K562 (cell line): ENCODE data around the gene CAB39. TPM values are rescaled to one million over a fixed set of nuclear protein-coding genes. Genes with fewer than 3 reads are reported as not detected.

Experiments used
- ATF7 ChIP-seq: fragments of 450-650 bp; IDR thresholded peaks from 2 replicates; pipeline ENCODE4 v1.7.1; 2014; ENCODE audit warnings: mild to moderate bottlenecking, moderate library complexity
- CBX3 ChIP-seq, 2 experiments: IDR thresholded peaks; 1 replicate in 1 of 2; 2 replicates in 1 of 2; pipeline ENCODE4 v1.6.1; 2012; ENCODE audit warnings: inconsistent platforms in 2 of 2, low read length in 2 of 2, borderline replicate concordance in 1 of 2, control low read depth in 1 of 2
- CREM ChIP-seq: IDR thresholded peaks from 2 replicates; pipeline ENCODE4 v1.6.1; 2014; ENCODE audit warnings: antibody characterized with exemption, low read depth
- ESRRA ChIP-seq: fragments of 450-650 bp; IDR thresholded peaks from 2 replicates; pipeline ENCODE4 v1.6.1; 2014; ENCODE audit warnings: low read depth, mild to moderate bottlenecking, moderate library complexity, borderline replicate concordance
- GATAD2A ChIP-seq: fragments of 450-650 bp; IDR thresholded peaks from 2 replicates; pipeline ENCODE4 v1.6.1; 2017
- JUNB ChIP-seq: fragments of 450-650 bp; formaldehyde crosslinking; conservative IDR thresholded peaks from 2 replicates; pipeline ENCODE4 v1.4.0; 2020; ENCODE audit warnings: mild to moderate bottlenecking
- MTA1 ChIP-seq: fragments of 450-650 bp; IDR thresholded peaks from 2 replicates; pipeline ENCODE4 v1.6.1; 2017; ENCODE audit warnings: borderline replicate concordance
- NCOR1 ChIP-seq: fragments of 450-650 bp; IDR thresholded peaks from 2 replicates; pipeline ENCODE4 v1.6.1; 2016; ENCODE audit warnings: mild to moderate bottlenecking, moderate library complexity
- POLR2AphosphoS5 ChIP-seq: IDR thresholded peaks from 2 replicates; pipeline ENCODE4 v1.6.1; 2011; ENCODE audit warnings: mild to moderate bottlenecking, low read depth, low read length, moderate library complexity; ENCODE audit not compliant: control insufficient read depth, insufficient read depth
- RBM15 ChIP-seq: fragments of 200-400 bp; formaldehyde crosslinking; IDR thresholded peaks from 2 replicates; pipeline ENCODE4 v1.6.1; 2018; ENCODE audit warnings: mild to moderate bottlenecking, low read length, moderate library complexity; ENCODE audit not compliant: insufficient read depth
- RBM34 ChIP-seq: fragments of 200-400 bp; formaldehyde crosslinking; IDR thresholded peaks from 2 replicates; pipeline ENCODE4 v1.6.1; 2018; ENCODE audit warnings: low read length, borderline replicate concordance; ENCODE audit not compliant: insufficient read depth
- SMAD2 ChIP-seq: fragments of 150-350 bp; IDR thresholded peaks from 2 replicates; pipeline ENCODE4 v1.6.1; 2014; ENCODE audit warnings: low read depth, mild to moderate bottlenecking, low read length
- SMAD4 ChIP-seq: fragments of 250-450 bp; sonication (Bioruptor Pico); conservative IDR thresholded peaks from 2 replicates; pipeline ENCODE4 v1.8.0; 2021; ENCODE audit warnings: inconsistent platforms, mild to moderate bottlenecking, moderate library complexity
- SRF ChIP-seq, 2 experiments: fragments of 250-450, 450-650 bp in 1 of 2; sonication (Bioruptor Pico) in 1 of 2; sonication (generic) in 1 of 2; formaldehyde crosslinking; IDR thresholded peaks; 2 replicates each; pipeline versions ENCODE4 v1.5.0 to v1.5.1; 2020 to 2022; ENCODE audit warnings: mild to moderate bottlenecking in 1 of 2, missing genetic modification reagents in 1 of 2
- STAG1 ChIP-seq: sonication (generic); formaldehyde crosslinking; IDR thresholded peaks from 2 replicates; pipeline ENCODE4 v1.5.0; 2020; ENCODE audit warnings: missing genetic modification reagents, borderline replicate concordance
- ZSCAN32 ChIP-seq: fragments of 450-650 bp; formaldehyde crosslinking; IDR thresholded peaks from 2 replicates; pipeline ENCODE4 v1.4.0; 2020; ENCODE audit warnings: mild to moderate bottlenecking, moderate library complexity
- polyA plus RNA-seq, 8 experiments: library from polyadenylated mRNA; depleted of rRNA in 4 of 8; stranded (reverse) in 5 of 8; unstranded in 3 of 8; fragments of >200 nt; fragmentation: Nextera tagmentation in 2 of 8; fragmentation: Illumina TruSeq in 1 of 8; extraction: Ambion mirVana in 2 of 8; extraction: Trizol in 1 of 8; gene quantifications; 2 replicates each; pipeline versions ENCODE4 v1.2.1 to v1.2.3, GENCODE V29; 2011 to 2014; ENCODE audit warnings: inconsistent platforms in 1 of 8, missing spikeins in 1 of 8
- total RNA-seq, 7 experiments: library from RNA; depleted of rRNA in 6 of 7; stranded (reverse); fragments of >200 nt in 6 of 7; fragmentation: Illumina TruSeq in 2 of 7; extraction: Trizol in 2 of 7; gene quantifications; 2 replicates each; pipeline versions ENCODE4 v1.2.1 to v1.2.3, GENCODE V29; 2011 to 2021; ENCODE audit warnings: low replicate concordance in 1 of 7
- TF ChIP-seq, protein P1 (sequence below): fragments of 250-450 bp; sonication (Bioruptor Pico); IDR thresholded peaks from 2 replicates; pipeline ENCODE4 v1.9.0; 2021; ENCODE audit warnings: mild to moderate bottlenecking
- TF ChIP-seq, protein P2 (sequence below): IDR thresholded peaks from 2 replicates; pipeline ENCODE4 v1.6.1; 2011; ENCODE audit warnings: borderline replicate concordance, low read depth, mild to moderate bottlenecking, moderate library complexity, low read length; ENCODE audit not compliant: insufficient read depth, poor library complexity, severe bottlenecking
- TF ChIP-seq, protein P3 (sequence below): sonication (generic); formaldehyde crosslinking; IDR thresholded peaks from 2 replicates; pipeline ENCODE4 v1.8.1; 2023; ENCODE audit warnings: mild to moderate bottlenecking, missing genetic modification reagents
- TF ChIP-seq, protein P4 (sequence below): sonication (generic); formaldehyde crosslinking; IDR thresholded peaks from 2 replicates; pipeline ENCODE4 v1.8.0; 2022; ENCODE audit warnings: missing genetic modification reagents, mild to moderate bottlenecking, borderline replicate concordance

CAB39 gene
- total and polyA plus RNA-seq, 9 of the 15 experiments (the other 6 are each of a cell fraction or from before 2014, with no cell fraction given) = 27.2 to 94.4 (median 70.1) TPM

DNA sequence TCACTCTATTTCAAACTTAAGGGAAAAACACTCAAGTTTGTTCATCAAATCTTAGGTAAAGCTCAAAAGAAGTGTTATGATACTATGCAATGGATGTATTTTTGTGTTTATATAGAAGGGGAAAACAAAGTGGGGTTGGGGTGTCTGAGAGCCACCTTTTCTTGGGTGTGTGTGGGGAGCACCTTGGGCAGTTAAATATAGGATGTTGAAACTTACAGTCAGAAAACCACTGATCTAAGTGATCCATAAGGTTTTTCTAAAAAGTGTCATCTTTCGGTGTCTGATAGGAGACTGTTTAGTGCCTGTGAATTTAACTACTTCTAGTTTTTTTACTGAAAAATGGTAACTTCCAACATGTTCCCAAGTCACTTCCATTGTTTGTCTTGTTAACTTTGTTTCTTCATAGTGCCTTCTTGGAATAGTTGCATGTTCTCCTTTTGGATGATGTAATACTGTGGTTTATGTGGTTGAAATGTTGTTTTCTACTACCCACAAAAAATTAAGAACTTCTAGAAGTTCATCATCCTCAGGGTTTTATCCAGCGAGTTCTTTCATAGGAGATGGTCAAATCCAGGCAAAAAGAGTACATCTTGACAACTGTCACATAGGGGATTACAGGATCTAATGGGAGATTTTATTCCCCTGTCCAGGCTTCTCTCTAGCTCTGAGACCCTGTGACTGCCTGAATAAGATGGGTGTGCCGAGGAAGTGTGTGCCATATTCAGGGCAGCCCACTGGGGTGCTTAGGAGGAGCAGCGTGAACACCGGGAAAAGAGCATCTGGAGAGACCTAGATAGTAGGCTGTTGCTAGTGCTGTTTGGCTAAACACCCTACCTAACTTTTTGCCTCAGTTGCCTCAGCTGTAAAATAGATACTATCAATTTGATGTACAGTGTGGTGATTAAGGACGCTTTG, 46.2 kb downstream of the CAB39 start (continued):
- TF ChIP-seq CREM (no peak), ESRRA (peak; percentile 85; the same call in 1 of the 2 replicates), GATAD2A (no peak), ZSCAN32 (CRISPR knock-in tag) (peak; percentile 64; the same call in 1 of the 2 replicates), SRF (CRISPR knock-in tag; IDR thresholded peaks at IDR 0.05) (no peak), ATF7 (peak; percentile 65), RBM15 (no peak), RBM34 (no peak), MTA1 (no peak), SMAD2 (no peak), SMAD4 (CRISPR knock-in tag) (no peak), POLR2AphosphoS5 (no peak), JUNB (CRISPR knock-in tag) (no peak), STAG1 (CRISPR knock-in tag) (no peak), CBX3 (IDR thresholded peaks at IDR 0.05; ENCODE audit: borderline replicate concordance in 1 of 2, low read length in 2 of 2) (no peak), NCOR1 (no peak)
- TF ChIP-seq, protein P1, sequence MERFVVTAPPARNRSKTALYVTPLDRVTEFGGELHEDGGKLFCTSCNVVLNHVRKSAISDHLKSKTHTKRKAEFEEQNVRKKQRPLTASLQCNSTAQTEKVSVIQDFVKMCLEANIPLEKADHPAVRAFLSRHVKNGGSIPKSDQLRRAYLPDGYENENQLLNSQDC (CRISPR knock-in tag) = no peak
- TF ChIP-seq, protein P2, sequence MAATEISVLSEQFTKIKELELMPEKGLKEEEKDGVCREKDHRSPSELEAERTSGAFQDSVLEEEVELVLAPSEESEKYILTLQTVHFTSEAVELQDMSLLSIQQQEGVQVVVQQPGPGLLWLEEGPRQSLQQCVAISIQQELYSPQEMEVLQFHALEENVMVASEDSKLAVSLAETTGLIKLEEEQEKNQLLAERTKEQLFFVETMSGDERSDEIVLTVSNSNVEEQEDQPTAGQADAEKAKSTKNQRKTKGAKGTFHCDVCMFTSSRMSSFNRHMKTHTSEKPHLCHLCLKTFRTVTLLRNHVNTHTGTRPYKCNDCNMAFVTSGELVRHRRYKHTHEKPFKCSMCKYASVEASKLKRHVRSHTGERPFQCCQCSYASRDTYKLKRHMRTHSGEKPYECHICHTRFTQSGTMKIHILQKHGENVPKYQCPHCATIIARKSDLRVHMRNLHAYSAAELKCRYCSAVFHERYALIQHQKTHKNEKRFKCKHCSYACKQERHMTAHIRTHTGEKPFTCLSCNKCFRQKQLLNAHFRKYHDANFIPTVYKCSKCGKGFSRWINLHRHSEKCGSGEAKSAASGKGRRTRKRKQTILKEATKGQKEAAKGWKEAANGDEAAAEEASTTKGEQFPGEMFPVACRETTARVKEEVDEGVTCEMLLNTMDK = no peak
- TF ChIP-seq, protein P3, sequence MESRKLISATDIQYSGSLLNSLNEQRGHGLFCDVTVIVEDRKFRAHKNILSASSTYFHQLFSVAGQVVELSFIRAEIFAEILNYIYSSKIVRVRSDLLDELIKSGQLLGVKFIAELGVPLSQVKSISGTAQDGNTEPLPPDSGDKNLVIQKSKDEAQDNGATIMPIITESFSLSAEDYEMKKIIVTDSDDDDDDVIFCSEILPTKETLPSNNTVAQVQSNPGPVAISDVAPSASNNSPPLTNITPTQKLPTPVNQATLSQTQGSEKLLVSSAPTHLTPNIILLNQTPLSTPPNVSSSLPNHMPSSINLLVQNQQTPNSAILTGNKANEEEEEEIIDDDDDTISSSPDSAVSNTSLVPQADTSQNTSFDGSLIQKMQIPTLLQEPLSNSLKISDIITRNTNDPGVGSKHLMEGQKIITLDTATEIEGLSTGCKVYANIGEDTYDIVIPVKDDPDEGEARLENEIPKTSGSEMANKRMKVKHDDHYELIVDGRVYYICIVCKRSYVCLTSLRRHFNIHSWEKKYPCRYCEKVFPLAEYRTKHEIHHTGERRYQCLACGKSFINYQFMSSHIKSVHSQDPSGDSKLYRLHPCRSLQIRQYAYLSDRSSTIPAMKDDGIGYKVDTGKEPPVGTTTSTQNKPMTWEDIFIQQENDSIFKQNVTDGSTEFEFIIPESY = no peak
- TF ChIP-seq, protein P4, sequence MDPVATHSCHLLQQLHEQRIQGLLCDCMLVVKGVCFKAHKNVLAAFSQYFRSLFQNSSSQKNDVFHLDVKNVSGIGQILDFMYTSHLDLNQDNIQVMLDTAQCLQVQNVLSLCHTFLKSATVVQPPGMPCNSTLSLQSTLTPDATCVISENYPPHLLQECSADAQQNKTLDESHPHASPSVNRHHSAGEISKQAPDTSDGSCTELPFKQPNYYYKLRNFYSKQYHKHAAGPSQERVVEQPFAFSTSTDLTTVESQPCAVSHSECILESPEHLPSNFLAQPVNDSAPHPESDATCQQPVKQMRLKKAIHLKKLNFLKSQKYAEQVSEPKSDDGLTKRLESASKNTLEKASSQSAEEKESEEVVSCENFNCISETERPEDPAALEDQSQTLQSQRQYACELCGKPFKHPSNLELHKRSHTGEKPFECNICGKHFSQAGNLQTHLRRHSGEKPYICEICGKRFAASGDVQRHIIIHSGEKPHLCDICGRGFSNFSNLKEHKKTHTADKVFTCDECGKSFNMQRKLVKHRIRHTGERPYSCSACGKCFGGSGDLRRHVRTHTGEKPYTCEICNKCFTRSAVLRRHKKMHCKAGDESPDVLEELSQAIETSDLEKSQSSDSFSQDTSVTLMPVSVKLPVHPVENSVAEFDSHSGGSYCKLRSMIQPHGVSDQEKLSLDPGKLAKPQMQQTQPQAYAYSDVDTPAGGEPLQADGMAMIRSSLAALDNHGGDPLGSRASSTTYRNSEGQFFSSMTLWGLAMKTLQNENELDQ (CRISPR knock-in tag) = no peak
